Testis (tissue), 2 donors: Measurements from ENCODE around the gene KLHL3.

Experiments
- CTCF ChIP-seq, 3 experiments: fragments of 450-650 bp in 2 of 3; fragments of 200-600 bp in 1 of 3; sonication (generic) in 1 of 3; IDR thresholded peaks; one replicate each; pipeline ENCODE4 v1.5.1; 2016 to 2019; ENCODE audit warnings: antibody characterized with exemption in 3 of 3, mild to moderate bottlenecking in 2 of 3, moderate library complexity in 1 of 3
- POLR2A ChIP-seq: fragments of 450-650 bp; IDR thresholded peaks from one replicate; pipeline ENCODE4 v1.6.1; 2017; ENCODE audit warnings: antibody characterized with exemption, mild to moderate bottlenecking, moderate library complexity

GRCh38 chr5:137760294-137760693 is 24.4 kb upstream of the KLHL3 start:
- no peak for TF ChIP-seq CTCF (IDR thresholded peaks at IDR 0.05)
- no peak for TF ChIP-seq POLR2A
